Measurements from ENCODE around the gene CCR6.

DNA sequence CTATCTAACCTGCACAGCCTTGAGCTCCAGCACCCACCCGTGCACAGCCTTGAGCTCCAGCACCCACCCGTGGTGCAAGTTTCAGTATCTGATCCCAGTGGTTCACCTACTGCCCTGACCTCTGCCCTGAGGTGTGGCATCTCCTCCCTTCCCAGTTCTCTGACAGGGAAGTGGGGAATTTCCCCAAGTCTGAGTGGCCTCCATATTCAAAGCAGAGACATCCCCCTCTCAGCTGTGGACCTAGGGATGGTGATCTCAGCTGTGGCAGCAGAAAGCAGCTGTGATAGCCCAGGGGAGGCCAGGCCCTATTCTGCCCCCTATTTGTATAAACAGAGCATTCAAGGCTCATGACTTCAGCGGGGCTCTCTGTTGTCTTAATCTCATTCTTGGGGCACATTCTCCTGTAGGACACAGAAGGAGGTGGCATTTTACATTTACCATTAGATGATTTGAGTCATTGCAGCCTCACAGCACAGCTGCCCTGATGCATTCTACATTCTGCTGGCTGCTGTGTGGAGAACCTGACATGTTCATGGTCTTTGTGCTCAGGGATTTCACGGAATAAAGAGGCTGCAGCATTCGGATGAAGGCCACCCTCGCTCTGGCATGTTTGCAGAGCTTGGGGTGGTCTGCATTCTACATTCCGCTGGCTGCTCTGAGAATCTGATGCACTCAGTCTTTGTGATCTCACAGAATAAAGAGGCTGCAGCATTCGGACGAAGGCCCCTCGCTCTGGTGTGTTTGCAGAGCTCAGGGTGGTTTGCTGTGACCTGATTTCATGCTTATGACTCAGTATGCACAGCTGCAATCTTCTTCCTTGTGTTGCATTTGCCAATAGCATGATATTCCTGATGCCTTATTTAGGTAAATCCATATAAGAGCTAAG, 17.9 kb downstream of the CCR6 start:
- TF ChIP-seq TAF1 (IDR thresholded peaks at IDR 0.05; ENCODE audit: borderline replicate concordance, insufficient read depth, low read length) = no peak
- no peak for TF ChIP-seq POLR2AphosphoS5 (IDR thresholded peaks at IDR 0.05; ENCODE audit: low read depth, low read length)
- TF ChIP-seq REST (IDR thresholded peaks at IDR 0.05; ENCODE audit: insufficient read depth in 1 of 2, low read depth in 2 of 2, low read length in 2 of 2) = no peak
